Stimulated activated memory B cell treated with anti-CD40 and anti-IgM and Interleukin-4, amounts not matched to agents 10 μg/mL and 1 μg/mL and 100 μg/mL, for 72 hours (primary cell): Measurements from ENCODE around the gene ACVR1.
"Not testable (repeated sequence)": the region's sequence is repeated elsewhere in the genome, so short reads cannot be mapped to it uniquely, and the experiment has no call there.

Experiments
- ATAC-seq: fragments of 150-1000 bp; cut with Tn5 transposase; 2 replicates; pipeline ENCODE4 v1.10.0; 2021
- H3K27ac Mint-ChIP-seq: one replicate; pipeline ENCODE4 v1.8.0; 2022; ENCODE audit warnings: mild to moderate bottlenecking, mixed read lengths
- H3K27me3 Mint-ChIP-seq: one replicate; pipeline ENCODE4 v1.8.0; 2022; ENCODE audit warnings: mixed read lengths
- H3K36me3 Mint-ChIP-seq: one replicate; pipeline ENCODE4 v1.8.0; 2022; ENCODE audit warnings: mixed read lengths
- H3K4me1 Mint-ChIP-seq: one replicate; pipeline ENCODE4 v1.8.0; 2022; ENCODE audit warnings: mixed read lengths
- H3K4me3 Mint-ChIP-seq: one replicate; pipeline ENCODE4 v1.8.0; 2022; ENCODE audit warnings: mild to moderate bottlenecking, moderate library complexity, mixed read lengths
- H3K9me3 Mint-ChIP-seq: one replicate; pipeline ENCODE4 v1.8.0; 2022; ENCODE audit warnings: mixed read lengths

Gene ACVR1

GRCh38 chr2:157759855-157760254, 116.3 kb downstream of the ACVR1 start:
- Mint-ChIP-seq H3K27me3 (no peaks in the 10 kb centered on the region), H3K36me3 (peaks cover 78% of the 10 kb centered on the region), H3K4me1 (no peaks in the 10 kb centered on the region), H3K9me3 (peaks cover 16% of the 10 kb centered on the region), H3K27ac (no peak overlapping the region), H3K4me3 (no peak overlapping the region)
- ATAC-seq, result no peak

GRCh38 chr2:157758586-157758985, 117.5 kb downstream of the ACVR1 start:
- no peaks in the 10 kb centered on the region for H3K4me1 Mint-ChIP-seq
- ATAC-seq, result no peak
- H3K27ac Mint-ChIP-seq, result no peak overlapping the region
- H3K4me3 Mint-ChIP-seq, result no peak overlapping the region
- H3K9me3 Mint-ChIP-seq, result peaks cover 16% of the 10 kb centered on the region
- peaks cover 81% of the 10 kb centered on the region for H3K36me3 Mint-ChIP-seq
- H3K27me3 Mint-ChIP-seq, result no peaks in the 10 kb centered on the region

GRCh38 chr2:157757500-157757899, 118.6 kb downstream of the ACVR1 start:
- no peak for ATAC-seq
- Mint-ChIP-seq H3K4me1 (peaks cover under 1% of the 10 kb centered on the region), H3K9me3 (peaks cover 16% of the 10 kb centered on the region), H3K27me3 (no peaks in the 10 kb centered on the region), H3K27ac (no peak overlapping the region), H3K4me3 (no peak overlapping the region), H3K36me3 (peaks cover 91% of the 10 kb centered on the region)

GRCh38 chr2:157756447-157756846, 119.7 kb downstream of the ACVR1 start:
- not testable (repeated sequence) for H3K4me3 Mint-ChIP-seq, ATAC-seq, H3K27me3 Mint-ChIP-seq, H3K27ac Mint-ChIP-seq
- Mint-ChIP-seq H3K36me3 (peaks cover 94% of the 10 kb centered on the region), H3K4me1 (peaks cover 11% of the 10 kb centered on the region), H3K9me3 (peaks cover 16% of the 10 kb centered on the region)

- no peak overlapping the region for H3K4me3 Mint-ChIP-seq
- peak overlapping the region; percentile 8 for H3K27ac Mint-ChIP-seq
- peaks cover 77% of the 10 kb centered on the region for H3K36me3 Mint-ChIP-seq
- peaks cover 10% of the 10 kb centered on the region for H3K9me3 Mint-ChIP-seq
- no peaks in the 10 kb centered on the region for H3K27me3 Mint-ChIP-seq
- H3K4me1 Mint-ChIP-seq, result peaks cover 16% of the 10 kb centered on the region
- peak; percentile 81 for ATAC-seq
Observed at GRCh38 chr2:157751462-157752058, 124.6 kb downstream of the ACVR1 start.

- H3K4me1 Mint-ChIP-seq, result peaks cover 16% of the 10 kb centered on the region
- H3K27me3 Mint-ChIP-seq, result no peaks in the 10 kb centered on the region
- no peak for ATAC-seq
- no peaks in the 10 kb centered on the region for H3K9me3 Mint-ChIP-seq
- H3K27ac Mint-ChIP-seq, result no peak overlapping the region
- H3K4me3 Mint-ChIP-seq, result no peak overlapping the region
- H3K36me3 Mint-ChIP-seq, result peaks cover 64% of the 10 kb centered on the region
Observed at GRCh38 chr2:157749684-157750083, 126.4 kb downstream of the ACVR1 start.

GRCh38 chr2:157748371-157749142, 127.6 kb downstream of the ACVR1 start:
- no peak overlapping the region for H3K4me3 Mint-ChIP-seq
- H3K27ac Mint-ChIP-seq, result peak overlapping the region; percentile 56
- no peak for ATAC-seq
- peaks cover 16% of the 10 kb centered on the region for H3K4me1 Mint-ChIP-seq
- H3K27me3 Mint-ChIP-seq, result no peaks in the 10 kb centered on the region
- peaks cover 53% of the 10 kb centered on the region for H3K36me3 Mint-ChIP-seq
- no peaks in the 10 kb centered on the region for H3K9me3 Mint-ChIP-seq

GRCh38 chr2:157747695-157748370, 128.3 kb downstream of the ACVR1 start:
- ATAC-seq, result peak; percentile 85
- no peaks in the 10 kb centered on the region for H3K27me3 Mint-ChIP-seq
- peaks cover 16% of the 10 kb centered on the region for H3K4me1 Mint-ChIP-seq
- H3K27ac Mint-ChIP-seq, result peak overlapping the region; percentile 56
- H3K4me3 Mint-ChIP-seq, result no peak overlapping the region
- H3K36me3 Mint-ChIP-seq, result peaks cover 51% of the 10 kb centered on the region
- H3K9me3 Mint-ChIP-seq, result no peaks in the 10 kb centered on the region

DNA sequence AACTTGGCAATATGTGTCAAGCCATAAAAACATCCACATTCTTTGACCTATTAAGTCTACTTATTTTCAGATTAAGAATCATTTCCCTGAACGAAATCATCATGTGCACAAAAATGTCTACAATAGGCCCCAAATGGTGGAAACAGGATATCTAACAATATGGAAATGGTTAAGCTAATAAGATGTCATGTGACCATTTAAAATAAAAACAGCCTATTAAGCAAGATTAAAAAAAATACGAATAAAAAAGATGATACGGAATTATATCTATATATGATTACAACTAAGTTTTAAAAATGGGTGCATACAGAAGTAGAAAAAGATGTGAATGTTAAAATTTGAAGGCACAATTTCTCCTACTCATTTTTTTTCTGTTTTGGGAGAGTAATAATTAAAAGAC, 128.8 kb downstream of the ACVR1 start:
- H3K36me3 Mint-ChIP-seq, result peaks cover 49% of the 10 kb centered on the region
- no peak overlapping the region for H3K4me3 Mint-ChIP-seq
- peaks cover 13% of the 10 kb centered on the region for H3K4me1 Mint-ChIP-seq
- no peaks in the 10 kb centered on the region for H3K27me3 Mint-ChIP-seq
- ATAC-seq, result no peak
- H3K9me3 Mint-ChIP-seq, result no peaks in the 10 kb centered on the region
- H3K27ac Mint-ChIP-seq, result no peak overlapping the region

GRCh38 chr2:157746234-157746950, 129.7 kb downstream of the ACVR1 start:
- H3K27me3 Mint-ChIP-seq, result no peaks in the 10 kb centered on the region
- H3K4me1 Mint-ChIP-seq, result peaks cover 11% of the 10 kb centered on the region
- ATAC-seq, result no peak
- peaks cover 47% of the 10 kb centered on the region for H3K36me3 Mint-ChIP-seq
- H3K27ac Mint-ChIP-seq, result no peak overlapping the region
- H3K9me3 Mint-ChIP-seq, result no peaks in the 10 kb centered on the region
- no peak overlapping the region for H3K4me3 Mint-ChIP-seq

DNA sequence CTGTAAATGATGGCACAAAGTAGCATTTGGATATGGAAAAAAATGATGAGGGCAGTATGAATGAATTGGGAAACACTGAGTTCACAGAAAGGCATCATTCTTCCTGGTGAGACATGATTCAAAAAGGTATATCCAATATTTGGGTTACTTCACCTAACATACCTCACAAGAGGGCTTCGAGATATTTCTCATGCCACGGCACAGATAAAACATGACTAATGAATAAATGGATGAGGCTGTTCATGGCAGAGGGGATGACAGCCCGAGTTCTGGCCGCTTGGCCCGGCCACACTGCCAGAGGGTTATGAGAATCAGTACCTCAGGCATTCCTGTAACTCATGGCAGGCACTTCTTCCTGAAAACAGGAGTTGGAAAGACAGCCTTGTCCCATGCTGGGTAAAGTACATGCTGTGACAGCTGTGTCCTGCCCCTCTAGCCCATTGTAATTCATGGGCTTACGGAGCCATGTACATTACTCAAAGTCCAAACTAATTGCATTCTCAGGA, 131.5 kb downstream of the ACVR1 start:
- no peak for ATAC-seq
- Mint-ChIP-seq H3K4me3 (no peak overlapping the region), H3K9me3 (no peaks in the 10 kb centered on the region), H3K36me3 (peaks cover 30% of the 10 kb centered on the region), H3K27me3 (no peaks in the 10 kb centered on the region), H3K27ac (no peak overlapping the region), H3K4me1 (peaks cover 13% of the 10 kb centered on the region)

- Mint-ChIP-seq H3K36me3 (peaks cover 27% of the 10 kb centered on the region), H3K27me3 (no peaks in the 10 kb centered on the region), H3K9me3 (no peaks in the 10 kb centered on the region), H3K27ac (no peak overlapping the region), H3K4me1 (peaks cover 21% of the 10 kb centered on the region), H3K4me3 (no peak overlapping the region)
- ATAC-seq, result peak; percentile 77
Observed at GRCh38 chr2:157743051-157743450, 133.1 kb downstream of the ACVR1 start.

- peaks cover 37% of the 10 kb centered on the region for H3K36me3 Mint-ChIP-seq
- H3K27me3 Mint-ChIP-seq, result no peaks in the 10 kb centered on the region
- peak; percentile 14 for ATAC-seq
- no peaks in the 10 kb centered on the region for H3K9me3 Mint-ChIP-seq
- H3K4me3 Mint-ChIP-seq, result no peak overlapping the region
- peaks cover 18% of the 10 kb centered on the region for H3K4me1 Mint-ChIP-seq
- H3K27ac Mint-ChIP-seq, result peak overlapping the region; percentile 2
Observed at GRCh38 chr2:157741819-157742484, 134.2 kb downstream of the ACVR1 start.

- ATAC-seq, result no peak
- Mint-ChIP-seq H3K27me3 (no peaks in the 10 kb centered on the region), H3K9me3 (peaks cover 5% of the 10 kb centered on the region), H3K27ac (peak overlapping the region; percentile 18), H3K36me3 (peaks cover 65% of the 10 kb centered on the region), H3K4me3 (no peak overlapping the region), H3K4me1 (peaks cover 18% of the 10 kb centered on the region)
Observed at GRCh38 chr2:157737656-157738055, 138.5 kb downstream of the ACVR1 start.
